Colonic mucosa (tissue), 4 donors: ENCODE results near the gene LRRN4. TPM values are rescaled to one million over a fixed set of nuclear protein-coding genes. Genes with fewer than 3 reads are reported as not detected.
"Not testable (repeated sequence)": the region's sequence is repeated elsewhere in the genome, so short reads cannot be mapped to it uniquely, and the experiment has no call there.

Experiments
- DNase-seq: peaks from one replicate; pipeline ENCODE4 v3.0.0-alpha.2; 2020
- H3K27ac ChIP-seq: fragments of 200-600 bp; one replicate; pipeline ENCODE4 v1.8.0; 2021
- H3K27me3 ChIP-seq: fragments of 200-600 bp; one replicate; pipeline ENCODE4 v1.8.0; 2021
- H3K36me3 ChIP-seq: fragments of 200-600 bp; one replicate; pipeline ENCODE4 v1.8.0; 2021
- H3K4me1 ChIP-seq: fragments of 200-600 bp; one replicate; pipeline ENCODE4 v1.8.0; 2021; ENCODE audit warnings: mild to moderate bottlenecking
- H3K4me3 ChIP-seq: fragments of 200-600 bp; one replicate; pipeline ENCODE4 v1.8.0; 2021
- H3K9ac ChIP-seq, 2 donors: one replicate each; pipeline ENCODE4 v1.7.0; 2013; ENCODE audit warnings: control low read depth in 2 of 2, low read depth in 2 of 2, low read length in 2 of 2
- H3K9me3 ChIP-seq: fragments of 200-600 bp; one replicate; pipeline ENCODE4 v1.8.0; 2021
- intact Hi-C: fragments of 100-400 bp; cut with DNase I; formaldehyde crosslinking; loops from one replicate; pipeline ENCODE4 v1.14.1; 2022
- total RNA-seq, 2 donors: library from RNA; stranded (reverse); fragmentation: NEBNext Ultra II Directional in 1 of 2; extraction: Animal tissue kit (Norgen Biotek cat#: 25700) in 1 of 2; gene quantifications; one replicate each; pipeline ENCODE4 v1.2.1, GENCODE V29; 2021
- TF ChIP-seq, protein P1 (sequence below): fragments of 200-600 bp; IDR thresholded peaks from one replicate; pipeline ENCODE4 v1.8.0; 2022; ENCODE audit warnings: antibody characterized with exemption, mild to moderate bottlenecking
- donor health status: healthy.
- donor health status: DM: no; HTN: no; CAD: no.
- donor health status: DM: no; HTN: no; CAD: no.

LRRN4 gene
- total RNA-seq, 2 donors from 2014 or later, result not detected

GRCh38 chr20:6039766-6040165 lies 14.1 kb downstream of the LRRN4 start:
- Histone ChIP-seq H3K27me3 (no peaks in the 10 kb centered on the region), H3K27ac (no peak overlapping the region), H3K4me1 (no peaks in the 10 kb centered on the region), H3K4me3 (no peak overlapping the region), H3K9me3 (no peaks in the 10 kb centered on the region), H3K36me3 (peaks cover 13% of the 10 kb centered on the region), H3K9ac (no peak overlapping the region)
- TF ChIP-seq, protein P1, sequence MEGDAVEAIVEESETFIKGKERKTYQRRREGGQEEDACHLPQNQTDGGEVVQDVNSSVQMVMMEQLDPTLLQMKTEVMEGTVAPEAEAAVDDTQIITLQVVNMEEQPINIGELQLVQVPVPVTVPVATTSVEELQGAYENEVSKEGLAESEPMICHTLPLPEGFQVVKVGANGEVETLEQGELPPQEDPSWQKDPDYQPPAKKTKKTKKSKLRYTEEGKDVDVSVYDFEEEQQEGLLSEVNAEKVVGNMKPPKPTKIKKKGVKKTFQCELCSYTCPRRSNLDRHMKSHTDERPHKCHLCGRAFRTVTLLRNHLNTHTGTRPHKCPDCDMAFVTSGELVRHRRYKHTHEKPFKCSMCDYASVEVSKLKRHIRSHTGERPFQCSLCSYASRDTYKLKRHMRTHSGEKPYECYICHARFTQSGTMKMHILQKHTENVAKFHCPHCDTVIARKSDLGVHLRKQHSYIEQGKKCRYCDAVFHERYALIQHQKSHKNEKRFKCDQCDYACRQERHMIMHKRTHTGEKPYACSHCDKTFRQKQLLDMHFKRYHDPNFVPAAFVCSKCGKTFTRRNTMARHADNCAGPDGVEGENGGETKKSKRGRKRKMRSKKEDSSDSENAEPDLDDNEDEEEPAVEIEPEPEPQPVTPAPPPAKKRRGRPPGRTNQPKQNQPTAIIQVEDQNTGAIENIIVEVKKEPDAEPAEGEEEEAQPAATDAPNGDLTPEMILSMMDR, result no peak
- intact Hi-C loops, result no loop called here
- no peak for DNase-seq

GRCh38 chr20:6038256-6038655 lies 15.6 kb downstream of the LRRN4 start:
- Histone ChIP-seq H3K4me1 (no peaks in the 10 kb centered on the region), H3K27me3 (no peaks in the 10 kb centered on the region), H3K4me3 (no peak overlapping the region), H3K9me3 (no peaks in the 10 kb centered on the region), H3K27ac (no peak overlapping the region), H3K36me3 (peaks cover 13% of the 10 kb centered on the region), H3K9ac (no peak overlapping the region)
- no peak for DNase-seq
- TF ChIP-seq, protein P1, result no peak
- intact Hi-C loops, result no loop called here

DNA sequence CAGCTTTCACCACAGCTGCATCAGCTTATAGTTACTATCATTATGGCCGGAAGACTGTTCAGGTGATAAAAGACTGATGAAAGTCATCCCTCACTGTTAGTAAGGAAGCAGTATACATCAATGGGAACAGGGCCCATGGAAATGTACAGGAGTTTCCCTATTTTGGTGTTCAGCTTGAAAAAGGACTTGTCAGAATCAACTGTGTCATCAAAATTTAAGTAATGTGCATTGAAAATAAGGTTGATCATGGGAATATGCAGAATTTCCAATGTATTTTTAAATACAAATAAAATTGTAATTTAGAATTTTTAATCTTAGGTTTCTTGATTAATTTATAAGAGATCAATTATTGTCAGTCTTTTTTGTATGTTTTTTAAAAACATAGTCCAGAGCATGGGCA lies 16.8 kb downstream of the LRRN4 start:
- Histone ChIP-seq H3K4me1 (no peaks in the 10 kb centered on the region), H3K9me3 (no peaks in the 10 kb centered on the region), H3K9ac (no peak overlapping the region), H3K27ac (no peak overlapping the region), H3K4me3 (no peak overlapping the region), H3K36me3 (peaks cover 13% of the 10 kb centered on the region), H3K27me3 (no peaks in the 10 kb centered on the region)
- intact Hi-C loops, result no loop called here
- DNase-seq, result no peak
- TF ChIP-seq, protein P1, result no peak

- TF ChIP-seq, protein P1, result no peak
- DNase-seq, result no peak
- Histone ChIP-seq H3K36me3 (peaks cover 12% of the 10 kb centered on the region), H3K9me3 (no peaks in the 10 kb centered on the region), H3K4me1 (no peaks in the 10 kb centered on the region), H3K4me3 (no peak overlapping the region), H3K9ac (no peak overlapping the region), H3K27me3 (no peaks in the 10 kb centered on the region), H3K27ac (no peak overlapping the region)
- intact Hi-C loops, result no loop called here
Measured at GRCh38 chr20:6036213-6036612, 17.6 kb downstream of the LRRN4 start.

DNA sequence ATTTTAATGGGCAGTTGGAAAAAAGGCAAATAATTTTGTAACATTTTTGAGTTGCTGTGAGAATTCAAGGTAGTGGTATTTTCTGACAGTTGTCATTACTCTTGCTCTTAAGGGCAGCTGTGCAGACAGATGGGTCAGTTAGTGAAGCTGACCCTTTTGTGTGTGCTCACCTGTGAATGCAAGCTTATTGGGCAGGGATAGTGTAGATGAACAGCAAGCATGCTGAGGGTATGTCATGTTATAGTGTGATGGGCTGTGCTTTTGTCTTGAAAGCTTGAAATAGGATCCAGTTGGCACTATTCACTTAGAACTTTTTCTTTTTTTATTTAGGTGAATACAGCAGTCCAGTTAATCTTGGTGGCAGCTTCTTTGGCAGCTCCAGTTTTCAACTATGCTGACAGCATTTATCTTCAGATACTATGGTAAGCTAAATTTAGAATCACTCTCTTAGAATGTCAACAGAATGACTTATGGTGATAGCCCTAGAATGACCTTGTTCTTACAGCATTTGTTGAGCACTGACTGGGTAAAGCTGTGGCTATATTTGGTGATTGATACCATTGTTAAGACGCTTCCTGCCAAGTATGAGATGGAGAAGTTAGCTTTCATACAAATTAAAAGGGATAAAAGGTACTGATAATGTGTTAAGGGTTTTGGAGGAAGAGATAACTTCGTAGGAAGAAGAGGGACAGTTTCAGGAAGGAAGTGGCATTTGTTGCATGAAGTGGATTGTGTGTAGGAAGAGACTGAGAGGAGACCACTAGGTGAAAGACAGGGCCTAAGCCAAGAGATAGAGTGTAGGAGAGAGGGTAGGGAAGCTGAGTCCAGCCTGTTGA lies 19.5 kb downstream of the LRRN4 start:
- Histone ChIP-seq H3K4me1 (no peaks in the 10 kb centered on the region), H3K4me3 (no peak overlapping the region), H3K27ac (no peak overlapping the region), H3K36me3 (peaks cover 6% of the 10 kb centered on the region), H3K27me3 (no peaks in the 10 kb centered on the region), H3K9me3 (no peaks in the 10 kb centered on the region), H3K9ac (no peak overlapping the region)
- no peak for DNase-seq
- TF ChIP-seq, protein P1, result no peak
- intact Hi-C loops, result no loop called here

DNA sequence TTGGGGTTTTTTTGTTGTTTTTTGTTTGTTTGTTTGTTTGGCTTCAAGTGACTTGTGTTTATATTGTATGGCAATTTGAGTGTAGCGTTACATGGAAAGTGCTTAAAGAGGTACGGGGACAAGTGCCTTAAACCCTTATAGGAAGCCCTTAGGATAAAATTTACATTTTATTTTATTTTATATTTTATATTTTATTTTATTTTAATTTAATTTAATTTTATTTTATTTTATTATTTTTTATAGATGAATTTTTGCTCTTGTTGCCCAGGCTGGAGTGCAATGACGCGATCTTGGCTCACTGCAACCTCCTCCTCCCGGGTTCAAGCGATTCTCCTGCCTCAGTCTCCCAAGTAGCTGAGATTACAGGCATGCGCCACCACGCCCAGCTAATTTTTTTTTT lies 21.0 kb downstream of the LRRN4 start:
- DNase-seq, intact Hi-C loops, H3K4me3 ChIP-seq, H3K9ac ChIP-seq, H3K27ac ChIP-seq, H3K27me3 ChIP-seq, H3K36me3 ChIP-seq, H3K4me1 ChIP-seq, H3K9me3 ChIP-seq: not testable (repeated sequence)
